ENCODE measurements around the gene PRKCD. TPM values are rescaled to one million over a fixed set of nuclear protein-coding genes. Genes with fewer than 3 reads are reported as not detected.

The PRKCD gene
- total RNA-seq, 2 experiments from 2014 or later = 18.7 to 21.5 TPM

DNA sequence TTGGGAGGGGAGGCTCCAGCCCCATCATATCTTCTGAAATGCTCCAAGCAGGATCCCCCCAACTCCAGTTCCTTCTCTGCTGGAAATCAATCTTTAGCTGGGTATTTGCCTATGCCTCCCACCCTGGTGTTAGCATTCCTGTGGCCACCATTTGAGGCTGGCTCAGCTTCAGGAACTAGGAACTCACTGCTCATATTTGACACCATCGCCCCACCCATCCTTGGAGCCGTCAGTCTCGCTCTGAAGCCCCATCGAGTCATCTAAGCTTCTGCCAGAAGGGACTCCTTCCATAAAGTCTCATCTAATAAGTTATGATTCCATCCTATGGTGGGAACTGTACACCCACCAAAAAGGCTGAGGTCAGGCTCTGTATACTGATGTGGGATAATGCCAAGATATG, 26.4 kb downstream of the PRKCD start:
- POLR2A ChIA-PET = no interaction called here
- no peak for DNase-seq

DNA sequence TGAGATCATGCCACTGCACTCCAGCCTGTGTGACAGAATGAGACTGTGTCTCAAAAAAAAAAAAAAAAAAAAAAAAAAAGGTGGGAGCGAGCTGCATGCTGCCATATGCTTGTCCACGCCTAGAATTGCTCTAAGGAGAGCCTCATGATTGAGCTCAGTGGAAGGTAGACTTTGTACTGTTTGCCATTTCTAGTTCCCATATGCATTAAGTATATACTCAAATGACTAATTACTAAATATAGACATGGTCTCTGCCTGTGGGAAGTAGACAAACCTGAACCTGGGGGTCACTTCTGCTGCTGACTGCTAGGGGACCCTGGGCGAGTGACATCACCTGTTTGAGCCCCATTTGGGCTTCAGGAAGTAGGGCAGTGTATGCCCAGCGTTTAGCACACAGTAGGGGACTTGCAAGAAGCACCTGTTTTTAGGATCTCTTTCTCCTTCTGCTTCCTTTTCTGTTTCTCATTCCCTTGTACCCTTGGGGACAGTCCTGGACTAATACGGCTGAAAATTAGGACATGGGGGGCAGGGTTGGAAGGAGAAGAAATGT, 27.2 kb downstream of the PRKCD start:
- H3K36me3 Mint-ChIP-seq (ENCODE audit: low read depth) = peaks cover 13% of the 10 kb centered on the region
- H3K4me3 Mint-ChIP-seq = no peak overlapping the region
- TF ChIP-seq, protein P1, sequence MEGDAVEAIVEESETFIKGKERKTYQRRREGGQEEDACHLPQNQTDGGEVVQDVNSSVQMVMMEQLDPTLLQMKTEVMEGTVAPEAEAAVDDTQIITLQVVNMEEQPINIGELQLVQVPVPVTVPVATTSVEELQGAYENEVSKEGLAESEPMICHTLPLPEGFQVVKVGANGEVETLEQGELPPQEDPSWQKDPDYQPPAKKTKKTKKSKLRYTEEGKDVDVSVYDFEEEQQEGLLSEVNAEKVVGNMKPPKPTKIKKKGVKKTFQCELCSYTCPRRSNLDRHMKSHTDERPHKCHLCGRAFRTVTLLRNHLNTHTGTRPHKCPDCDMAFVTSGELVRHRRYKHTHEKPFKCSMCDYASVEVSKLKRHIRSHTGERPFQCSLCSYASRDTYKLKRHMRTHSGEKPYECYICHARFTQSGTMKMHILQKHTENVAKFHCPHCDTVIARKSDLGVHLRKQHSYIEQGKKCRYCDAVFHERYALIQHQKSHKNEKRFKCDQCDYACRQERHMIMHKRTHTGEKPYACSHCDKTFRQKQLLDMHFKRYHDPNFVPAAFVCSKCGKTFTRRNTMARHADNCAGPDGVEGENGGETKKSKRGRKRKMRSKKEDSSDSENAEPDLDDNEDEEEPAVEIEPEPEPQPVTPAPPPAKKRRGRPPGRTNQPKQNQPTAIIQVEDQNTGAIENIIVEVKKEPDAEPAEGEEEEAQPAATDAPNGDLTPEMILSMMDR (IDR thresholded peaks at IDR 0.05) = no peak
- H3K4me1 Mint-ChIP-seq (ENCODE audit: low read depth) = no peaks in the 10 kb centered on the region
- H3K27me3 Mint-ChIP-seq = no peaks in the 10 kb centered on the region
- H3K9me3 Mint-ChIP-seq = no peaks in the 10 kb centered on the region
- intact Hi-C loops (cut with micrococcal nuclease) = no loop called here
- POLR2A ChIA-PET = no interaction called here
- H3K27ac Mint-ChIP-seq = no peak overlapping the region
- no peak for DNase-seq
- CTCF ChIA-PET = interaction anchor here (1.0 to 1.7 kb wide), 2 partner anchors 54 to 73 kb away, joined by 3 to 5 read pairs; no protein-coding TSS in a partner anchor
- no peak for ATAC-seq

More for the DNA sequence above, 26.4 kb downstream of the PRKCD start:
- CTCF ChIA-PET = interaction anchor here (0.7 to 1.7 kb wide), 3 partner anchors 53 to 73 kb away, joined by 3 to 5 read pairs (median 4); no protein-coding TSS in a partner anchor
- H3K36me3 Mint-ChIP-seq (ENCODE audit: low read depth) = peaks cover 13% of the 10 kb centered on the region
- TF ChIP-seq, protein P1 (IDR thresholded peaks at IDR 0.05) = no peak
- no peaks in the 10 kb centered on the region for H3K4me1 Mint-ChIP-seq (ENCODE audit: low read depth)
- H3K27me3 Mint-ChIP-seq = no peaks in the 10 kb centered on the region
- no peak for ATAC-seq
- intact Hi-C loops (cut with micrococcal nuclease) = no loop called here
- no peaks in the 10 kb centered on the region for H3K9me3 Mint-ChIP-seq
- H3K4me3 Mint-ChIP-seq = no peak overlapping the region
- H3K27ac Mint-ChIP-seq = no peak overlapping the region

DNA sequence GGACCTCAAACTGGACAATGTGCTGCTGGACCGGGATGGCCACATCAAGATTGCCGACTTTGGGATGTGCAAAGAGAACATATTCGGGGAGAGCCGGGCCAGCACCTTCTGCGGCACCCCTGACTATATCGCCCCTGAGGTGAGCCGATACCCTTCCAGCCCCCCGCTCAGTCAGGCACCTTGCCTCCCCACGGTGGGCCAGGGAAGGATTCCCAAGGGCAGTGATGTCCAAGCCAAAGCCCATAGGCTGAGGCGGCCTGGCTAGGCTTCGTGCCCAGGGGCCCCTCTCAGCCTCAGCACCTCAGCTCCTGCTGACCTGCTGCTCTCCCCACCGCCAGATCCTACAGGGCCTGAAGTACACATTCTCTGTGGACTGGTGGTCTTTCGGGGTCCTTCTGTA, 27.7 kb downstream of the PRKCD start:
- no peak overlapping the region for H3K27ac Mint-ChIP-seq
- H3K4me3 Mint-ChIP-seq = no peak overlapping the region
- no peak for ATAC-seq
- no peaks in the 10 kb centered on the region for H3K4me1 Mint-ChIP-seq (ENCODE audit: low read depth)
- DNase-seq = no peak
- H3K36me3 Mint-ChIP-seq (ENCODE audit: low read depth) = peaks cover 13% of the 10 kb centered on the region
- no peaks in the 10 kb centered on the region for H3K9me3 Mint-ChIP-seq
- ChIA-PET POLR2A (no interaction called here), CTCF (interaction anchor here (0.9 kb wide), 1 partner anchor 54 kb away, joined by 3 read pairs; no protein-coding TSS in a partner anchor)
- TF ChIP-seq, protein P1 (IDR thresholded peaks at IDR 0.05) = no peak
- H3K27me3 Mint-ChIP-seq = no peaks in the 10 kb centered on the region
- intact Hi-C loops (cut with micrococcal nuclease) = no loop called here

DNA sequence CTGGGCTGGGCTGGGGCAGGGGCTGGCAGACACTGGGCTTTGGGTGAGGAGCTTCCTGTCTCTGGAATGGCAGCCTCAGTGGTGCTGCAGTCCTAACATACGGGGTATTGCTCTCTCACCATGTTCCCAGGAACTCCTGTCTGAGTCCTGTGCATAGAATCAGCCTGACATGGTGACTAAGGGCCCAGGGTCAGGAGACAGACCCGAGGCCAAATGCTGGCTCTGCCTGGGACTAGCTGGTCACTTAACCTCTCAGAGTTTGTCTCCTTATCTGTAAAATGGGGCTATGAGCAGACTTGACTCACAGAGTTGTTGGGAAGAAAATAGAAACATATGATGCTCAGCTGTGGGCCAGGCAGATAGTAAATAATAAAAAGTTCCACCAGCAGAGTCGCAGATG, 28.3 kb downstream of the PRKCD start:
- no peaks in the 10 kb centered on the region for H3K4me1 Mint-ChIP-seq (ENCODE audit: low read depth)
- H3K36me3 Mint-ChIP-seq (ENCODE audit: low read depth) = peaks cover 9% of the 10 kb centered on the region
- no peak overlapping the region for H3K27ac Mint-ChIP-seq
- DNase-seq = no peak
- H3K27me3 Mint-ChIP-seq = no peaks in the 10 kb centered on the region
- ATAC-seq = no peak
- H3K4me3 Mint-ChIP-seq = no peak overlapping the region
- H3K9me3 Mint-ChIP-seq = no peaks in the 10 kb centered on the region
- TF ChIP-seq, protein P1 (IDR thresholded peaks at IDR 0.05) = no peak
- intact Hi-C loops (cut with micrococcal nuclease) = no loop called here
- ChIA-PET POLR2A (no interaction called here), CTCF (interaction anchor here (0.9 kb wide), 1 partner anchor 54 kb away, joined by 3 read pairs; no protein-coding TSS in a partner anchor)

DNA sequence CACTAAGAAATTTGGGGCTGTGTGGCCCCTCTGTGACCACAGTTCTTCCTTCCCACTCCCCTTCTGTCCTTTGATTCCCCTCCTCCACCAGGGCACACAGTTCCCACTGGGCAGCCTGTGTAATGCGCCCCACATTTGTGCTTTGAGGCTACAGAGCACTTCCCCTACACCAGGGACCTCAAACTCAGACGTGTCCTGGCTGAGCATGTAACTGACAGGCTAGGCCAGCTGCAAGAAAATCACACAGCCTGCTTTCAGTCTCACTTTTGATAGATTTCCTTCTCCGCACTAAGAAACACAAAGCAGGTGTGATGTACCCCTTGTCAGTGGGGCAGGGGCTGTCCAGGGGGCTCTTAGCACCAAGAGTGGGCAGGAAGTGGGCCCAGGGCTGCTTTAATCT, 29.6 kb downstream of the PRKCD start:
- ATAC-seq (no peak), DNase-seq (no peak)
- Mint-ChIP-seq H3K9me3 (no peaks in the 10 kb centered on the region), H3K4me3 (no peak overlapping the region), H3K36me3 (ENCODE audit: low read depth) (peaks cover 9% of the 10 kb centered on the region), H3K27me3 (no peaks in the 10 kb centered on the region), H3K27ac (no peak overlapping the region), H3K4me1 (ENCODE audit: low read depth) (peaks cover 6% of the 10 kb centered on the region)
- POLR2A ChIA-PET = interaction anchor here (1.4 kb wide), 1 partner anchor 60 kb away, joined by 3 read pairs; the partner anchor contains the start of gene RFT1
- CTCF ChIA-PET = no interaction called here
- TF ChIP-seq, protein P1 (IDR thresholded peaks at IDR 0.05) = no peak
- intact Hi-C loops (cut with micrococcal nuclease) = no loop called here
